WI38 (cell line): ENCODE measurements around the gene NUP205.

Source experiments
- H3K4me3 ChIP-seq: 2 replicates; pipeline ENCODE4 v1.5.1; 2011; ENCODE audit warnings: low read depth, mild to moderate bottlenecking, control low read depth, low read length
- TF ChIP-seq, protein P1 (sequence below): IDR thresholded peaks from 2 replicates; pipeline ENCODE4 v1.5.1; 2012; ENCODE audit warnings: low read depth, mild to moderate bottlenecking, control low read depth, low read length

NUP205 gene

GRCh38 chr7:135512135-135512887 is 45.4 kb upstream of the NUP205 start:
- TF ChIP-seq, protein P1, sequence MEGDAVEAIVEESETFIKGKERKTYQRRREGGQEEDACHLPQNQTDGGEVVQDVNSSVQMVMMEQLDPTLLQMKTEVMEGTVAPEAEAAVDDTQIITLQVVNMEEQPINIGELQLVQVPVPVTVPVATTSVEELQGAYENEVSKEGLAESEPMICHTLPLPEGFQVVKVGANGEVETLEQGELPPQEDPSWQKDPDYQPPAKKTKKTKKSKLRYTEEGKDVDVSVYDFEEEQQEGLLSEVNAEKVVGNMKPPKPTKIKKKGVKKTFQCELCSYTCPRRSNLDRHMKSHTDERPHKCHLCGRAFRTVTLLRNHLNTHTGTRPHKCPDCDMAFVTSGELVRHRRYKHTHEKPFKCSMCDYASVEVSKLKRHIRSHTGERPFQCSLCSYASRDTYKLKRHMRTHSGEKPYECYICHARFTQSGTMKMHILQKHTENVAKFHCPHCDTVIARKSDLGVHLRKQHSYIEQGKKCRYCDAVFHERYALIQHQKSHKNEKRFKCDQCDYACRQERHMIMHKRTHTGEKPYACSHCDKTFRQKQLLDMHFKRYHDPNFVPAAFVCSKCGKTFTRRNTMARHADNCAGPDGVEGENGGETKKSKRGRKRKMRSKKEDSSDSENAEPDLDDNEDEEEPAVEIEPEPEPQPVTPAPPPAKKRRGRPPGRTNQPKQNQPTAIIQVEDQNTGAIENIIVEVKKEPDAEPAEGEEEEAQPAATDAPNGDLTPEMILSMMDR = peak; percentile 31; the same call in 1 of the 2 replicates
- no peak overlapping the region for H3K4me3 ChIP-seq

DNA sequence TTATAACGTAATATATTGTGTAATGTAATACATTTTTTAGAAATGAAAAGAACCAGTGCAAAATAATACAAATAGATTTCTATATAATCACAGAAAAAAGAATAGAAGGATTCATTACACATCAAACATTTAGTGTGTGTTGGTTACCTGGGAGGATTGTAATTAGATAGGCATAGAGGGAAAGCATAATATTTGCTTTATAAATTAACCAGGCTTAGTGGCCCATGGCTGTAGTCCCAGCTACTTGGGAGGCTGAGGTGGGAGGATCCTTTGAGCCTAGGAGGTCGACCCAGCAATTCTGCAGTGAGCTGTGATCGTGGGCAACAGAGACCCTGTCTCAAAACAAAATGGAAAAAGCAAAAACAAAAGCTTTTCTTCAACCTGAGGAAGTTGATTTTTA is 42.9 kb upstream of the NUP205 start:
- TF ChIP-seq, protein P1 = no peak
- H3K4me3 ChIP-seq = no peak overlapping the region

DNA sequence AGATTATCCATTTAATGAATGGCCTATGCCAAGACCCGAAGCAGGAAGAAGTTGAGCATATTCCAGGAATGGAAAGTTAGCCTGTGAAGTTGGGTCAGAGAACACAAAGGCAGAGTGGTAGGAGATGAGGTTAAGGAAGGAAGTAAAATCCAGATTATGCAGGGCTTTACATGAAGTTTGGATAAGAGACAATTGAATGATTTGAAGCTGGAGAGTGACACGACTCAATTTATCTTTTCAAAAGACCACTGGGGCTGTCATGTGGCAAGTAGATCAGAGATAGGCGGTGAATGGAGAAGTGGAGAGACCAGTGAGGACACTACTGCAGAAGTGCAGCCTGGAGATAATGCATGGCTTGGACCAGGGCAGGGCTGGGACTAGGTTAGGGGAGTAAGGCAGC is 40.7 kb upstream of the NUP205 start:
- no peak overlapping the region for H3K4me3 ChIP-seq
- TF ChIP-seq, protein P1 = no peak

DNA sequence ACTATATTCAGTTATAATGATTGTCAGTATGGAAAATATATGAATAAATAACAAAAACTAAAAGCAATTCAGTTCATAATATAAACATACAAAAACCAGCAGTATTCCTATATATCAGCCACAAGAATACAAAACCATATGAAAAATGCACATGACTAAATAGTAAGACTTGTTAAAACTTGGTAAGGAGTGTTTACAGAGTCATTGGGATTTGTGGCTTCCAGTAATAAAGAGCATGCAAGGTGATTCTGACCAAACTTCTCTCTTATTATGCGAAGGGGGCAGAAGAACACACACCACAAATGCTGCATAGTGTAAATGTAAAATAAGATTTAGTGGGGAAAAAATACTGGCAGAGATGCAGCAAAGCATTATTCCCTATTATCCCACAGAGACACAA is 39.0 kb upstream of the NUP205 start:
- TF ChIP-seq, protein P1 = no peak
- H3K4me3 ChIP-seq = no peak overlapping the region

- TF ChIP-seq, protein P1 = no peak
- no peak overlapping the region for H3K4me3 ChIP-seq
These were observed 38.5 kb upstream of the NUP205 start for GRCh38 chr7:135519233-135519688.

- no peak overlapping the region for H3K4me3 ChIP-seq
- TF ChIP-seq, protein P1 = no peak
These were observed 37.8 kb upstream of the NUP205 start for GRCh38 chr7:135519871-135520270.

DNA sequence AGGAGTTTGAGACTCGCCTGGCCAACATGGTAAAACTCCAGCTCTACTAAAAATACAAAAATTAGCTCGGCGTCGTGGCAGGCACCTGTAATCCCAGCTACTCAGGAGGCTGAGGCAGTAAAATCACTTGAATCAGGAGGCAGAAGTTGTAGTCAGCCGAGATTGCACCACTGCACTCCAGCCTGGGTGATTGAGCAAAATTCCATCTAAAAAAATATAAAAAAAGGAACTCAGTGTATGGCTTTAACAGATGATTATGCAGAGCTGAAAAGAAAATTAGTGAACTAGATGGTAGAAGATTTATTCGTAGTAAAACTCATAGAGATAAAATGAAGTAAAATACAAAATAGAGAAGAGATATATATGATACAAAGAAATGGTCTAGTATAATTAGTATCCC is 35.2 kb upstream of the NUP205 start:
- no peak overlapping the region for H3K4me3 ChIP-seq

More for the DNA sequence above, 35.2 kb upstream of the NUP205 start:
- TF ChIP-seq, protein P1 = no peak
